ENCODE data around the gene NAT8L.

Gene NAT8L

DNA sequence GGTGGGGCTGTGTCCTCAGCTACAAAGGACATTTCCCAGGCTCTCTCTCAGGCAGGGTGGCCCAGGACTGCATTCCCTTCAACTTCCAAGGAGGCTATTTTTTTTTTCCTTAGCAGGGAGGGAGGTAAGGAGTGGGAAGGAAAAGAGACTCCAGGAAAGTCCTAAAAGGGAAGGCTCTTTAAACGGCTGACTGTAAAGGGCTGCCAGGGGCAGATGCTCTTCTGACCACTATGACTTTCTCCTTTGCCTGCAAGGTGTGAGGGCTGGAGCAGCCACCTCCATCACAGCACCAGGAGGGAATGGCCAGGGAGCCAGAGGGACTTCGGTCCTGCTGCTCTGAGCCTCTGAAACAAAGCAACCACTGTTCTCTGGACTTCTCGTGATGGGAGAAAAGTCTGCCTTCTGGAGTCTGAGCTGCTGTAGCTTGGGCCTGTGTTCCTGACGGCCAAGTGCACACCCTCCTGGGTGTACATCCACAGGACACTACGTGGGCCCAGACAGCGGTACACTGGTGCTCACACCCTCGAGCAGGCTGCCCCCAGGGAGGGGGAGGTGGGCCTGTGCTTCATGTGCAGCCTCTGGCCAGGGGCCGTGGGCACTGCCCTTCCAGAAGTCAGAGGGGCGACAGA is 17.9 kb downstream of the NAT8L start:
- DNase-seq, result no peak

GRCh38 chr4:2077537-2078460 is 18.7 kb downstream of the NAT8L start:
- no peak for DNase-seq

GRCh38 chr4:2078584-2078983 is 19.5 kb downstream of the NAT8L start:
- DNase-seq, result no peak

DNA sequence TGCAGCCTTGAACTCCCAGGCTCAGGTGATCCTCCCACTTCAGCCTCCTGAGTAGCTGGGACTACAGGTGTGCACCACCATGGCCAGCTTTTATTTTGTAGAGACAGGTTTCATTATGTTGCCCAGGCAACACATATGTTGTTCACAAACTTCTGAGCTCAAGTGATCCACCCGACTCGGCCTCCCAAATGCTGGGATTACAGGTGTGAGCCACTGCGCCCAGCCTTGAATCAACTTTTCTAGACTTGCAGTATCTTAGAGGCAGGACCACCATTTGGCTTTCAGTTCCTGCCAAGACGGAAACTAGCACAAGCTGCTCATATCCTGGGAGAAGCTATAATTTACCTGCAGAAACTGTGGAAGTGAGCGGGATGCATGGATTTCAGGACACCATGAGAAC is 19.9 kb downstream of the NAT8L start:
- DNase-seq, result no peak

DNA sequence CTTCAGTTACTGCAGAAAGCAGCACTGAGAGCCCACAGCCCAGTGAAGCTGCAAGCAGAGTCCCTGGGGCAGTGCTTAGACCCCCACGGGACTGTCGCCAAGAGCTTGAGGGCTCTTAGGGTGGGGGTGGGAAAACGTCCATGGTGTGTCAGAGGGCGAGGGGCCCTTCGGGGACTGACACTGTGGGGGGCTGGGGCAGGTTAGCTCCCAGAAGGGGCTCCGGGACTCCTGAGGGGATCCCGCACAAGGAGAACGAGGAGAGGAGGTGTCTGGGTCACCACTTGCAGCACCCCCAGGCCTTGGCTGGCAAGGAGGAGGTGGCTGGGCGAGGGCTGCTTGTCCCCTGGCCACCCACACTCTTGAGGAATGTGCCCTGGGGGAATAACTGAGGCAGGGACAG is 20.8 kb downstream of the NAT8L start:
- DNase-seq, result no peak

GRCh38 chr4:2080429-2081300 is 21.5 kb downstream of the NAT8L start:
- no peak for DNase-seq

DNA sequence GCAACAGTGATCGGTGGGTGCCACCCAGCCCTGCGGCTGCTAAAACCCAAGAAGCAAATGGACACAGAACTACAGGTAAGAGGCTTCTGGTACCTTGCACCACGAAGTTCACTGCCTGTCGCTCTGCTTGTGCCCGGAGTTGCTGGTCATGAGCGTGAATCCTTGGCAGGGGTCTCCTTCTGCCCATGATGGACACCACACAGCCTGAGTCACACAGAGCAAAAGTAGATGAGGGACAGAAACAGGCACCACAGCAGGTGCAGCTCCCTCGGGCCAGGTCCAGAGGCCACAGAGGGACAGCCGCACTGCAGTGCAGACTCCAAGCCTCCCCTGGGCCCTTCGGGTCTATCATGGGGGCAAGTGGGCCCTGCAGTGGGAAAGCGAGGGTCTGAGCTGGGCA is 22.4 kb downstream of the NAT8L start:
- DNase-seq, result no peak

GRCh38 chr4:2082118-2082517 is 23.0 kb downstream of the NAT8L start:
- no peak for DNase-seq

GRCh38 chr4:2082627-2083026 is 23.5 kb downstream of the NAT8L start:
- no peak for DNase-seq

- DNase-seq, result no peak
Observed at GRCh38 chr4:2083116-2083825, 24.1 kb downstream of the NAT8L start.

GRCh38 chr4:2083826-2084160 is 24.7 kb downstream of the NAT8L start:
- DNase-seq, result no peak

DNA sequence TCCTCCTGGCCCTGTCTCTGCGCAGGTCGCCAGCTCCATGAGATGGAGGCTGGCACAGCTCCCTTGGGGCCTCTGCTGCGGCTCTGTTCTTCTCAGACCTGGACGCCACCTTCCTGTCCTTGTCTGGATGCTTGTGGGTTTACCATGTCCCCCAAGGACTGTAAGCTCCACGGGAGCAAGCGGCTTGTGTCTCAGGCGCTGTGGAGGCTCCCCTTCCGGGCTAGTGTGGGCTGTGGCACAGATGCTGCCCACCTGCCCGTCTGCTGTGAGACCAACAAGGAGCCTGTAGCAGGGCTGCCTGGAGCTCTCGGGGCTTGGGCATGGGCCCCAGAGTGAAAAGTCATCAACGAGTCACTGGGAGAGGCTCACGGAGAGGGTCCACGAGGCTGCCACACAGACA is 25.2 kb downstream of the NAT8L start:
- no peak for DNase-seq

DNA sequence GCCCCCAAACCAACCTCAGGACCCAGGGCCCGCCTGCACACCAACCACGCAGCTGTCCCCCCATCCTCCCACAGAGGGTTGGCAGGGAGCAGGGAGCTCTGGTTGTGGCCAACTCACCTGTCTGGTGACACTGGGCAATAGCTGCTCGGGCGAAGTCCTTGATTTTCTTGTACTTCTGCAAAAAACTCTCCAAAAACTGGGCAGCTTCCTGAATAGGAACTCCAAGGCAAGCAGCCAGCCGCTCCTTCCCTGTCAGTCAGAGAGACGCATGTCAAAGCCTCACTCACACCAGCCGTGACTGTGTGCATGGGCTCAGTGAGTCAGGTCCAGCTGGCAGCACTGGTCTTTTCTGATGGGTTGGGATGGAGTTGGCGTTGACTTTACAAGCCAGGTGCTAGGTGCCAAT is 26.4 kb downstream of the NAT8L start:
- no peak for DNase-seq

DNA sequence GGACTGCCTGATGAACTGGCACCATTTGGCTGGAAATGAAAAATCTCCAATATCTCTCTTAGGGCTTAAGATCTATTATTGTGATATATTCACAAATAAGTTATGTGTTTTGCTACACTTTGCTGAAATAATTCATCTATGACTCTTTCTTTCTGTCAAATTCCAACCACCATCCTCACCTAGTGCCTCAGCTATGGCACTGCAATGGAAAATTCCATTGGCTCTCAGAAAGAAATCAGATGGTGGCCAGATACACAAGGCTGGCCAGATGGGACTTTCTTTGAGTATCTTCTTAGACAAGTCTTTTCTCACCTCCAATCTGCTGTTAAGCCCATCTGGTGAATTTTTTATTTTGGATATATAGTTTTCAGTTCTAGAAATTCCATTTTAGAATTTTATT is 28.0 kb downstream of the NAT8L start:
- no peak for DNase-seq

DNA sequence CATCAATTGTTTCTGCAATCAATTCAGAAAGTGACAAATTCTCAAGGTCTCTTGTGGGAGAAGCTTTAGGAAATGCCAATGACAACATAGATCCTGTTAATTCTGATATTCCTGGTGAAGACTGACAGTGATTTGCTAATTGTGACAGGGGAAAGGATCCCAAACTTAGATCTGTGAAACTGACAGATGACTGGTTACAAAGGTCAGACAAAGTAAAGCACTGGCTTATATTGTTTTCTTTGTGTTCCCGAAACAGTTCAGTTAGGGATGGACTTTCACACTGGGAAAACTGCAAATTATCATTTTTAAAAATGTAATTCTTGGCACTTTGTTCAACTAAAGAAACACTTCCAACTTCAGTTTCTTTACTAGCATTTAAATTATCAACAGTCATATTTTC is 30.1 kb downstream of the NAT8L start:
- no peak for DNase-seq

DNA sequence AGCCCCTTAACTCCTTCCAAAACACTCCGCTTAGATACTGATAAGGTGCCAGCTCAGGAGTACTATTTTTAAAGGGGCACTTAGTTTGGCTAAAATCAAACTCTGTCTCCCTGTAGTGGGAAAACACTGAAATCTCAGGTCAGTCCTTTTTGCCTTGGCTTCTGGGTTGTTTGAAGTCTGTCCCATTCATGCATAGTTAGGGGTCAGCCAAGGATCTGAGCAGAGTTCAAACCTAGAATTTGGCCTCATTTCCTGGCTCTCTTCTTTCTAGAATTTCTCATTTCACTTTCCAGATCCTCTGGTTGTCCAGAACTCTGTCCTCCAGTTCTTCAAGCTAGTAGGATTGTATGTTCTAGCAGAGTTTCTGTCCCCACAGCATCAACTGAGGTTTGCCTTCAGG is 31.5 kb downstream of the NAT8L start:
- no peak for DNase-seq

DNA sequence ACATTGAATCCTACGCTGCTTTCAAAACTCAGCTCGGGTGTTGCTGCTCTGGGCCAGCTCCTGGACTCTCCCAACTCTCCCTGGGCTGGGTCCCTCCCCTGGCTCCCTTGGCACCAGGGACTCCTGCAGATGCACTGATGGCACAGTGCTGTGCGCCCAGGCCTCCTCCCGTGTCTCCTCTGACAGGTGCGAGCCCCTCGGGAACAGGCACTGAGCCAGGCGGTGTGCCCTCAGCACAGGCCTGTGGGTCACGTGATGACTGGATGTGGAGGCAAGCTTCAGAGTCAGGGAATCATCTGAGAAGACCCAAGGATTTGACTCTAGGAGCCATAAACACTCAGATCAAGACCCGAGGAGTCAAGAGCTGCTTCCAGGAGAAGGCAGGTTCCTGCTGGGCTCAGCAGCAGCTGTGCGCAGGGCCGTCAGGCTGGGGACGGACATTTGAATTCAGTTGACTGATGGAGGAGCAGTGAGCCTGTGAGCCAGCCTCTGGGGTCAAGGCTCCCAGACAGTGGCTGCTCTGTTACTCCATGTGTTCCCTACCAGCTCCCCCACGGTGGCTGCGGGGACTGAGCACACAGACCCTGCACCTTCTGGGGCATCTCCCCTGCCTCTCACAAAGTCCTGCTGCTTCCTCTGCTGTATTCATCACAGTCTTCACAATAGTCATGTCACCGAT is 33.0 kb downstream of the NAT8L start:
- no peak for DNase-seq

DNA sequence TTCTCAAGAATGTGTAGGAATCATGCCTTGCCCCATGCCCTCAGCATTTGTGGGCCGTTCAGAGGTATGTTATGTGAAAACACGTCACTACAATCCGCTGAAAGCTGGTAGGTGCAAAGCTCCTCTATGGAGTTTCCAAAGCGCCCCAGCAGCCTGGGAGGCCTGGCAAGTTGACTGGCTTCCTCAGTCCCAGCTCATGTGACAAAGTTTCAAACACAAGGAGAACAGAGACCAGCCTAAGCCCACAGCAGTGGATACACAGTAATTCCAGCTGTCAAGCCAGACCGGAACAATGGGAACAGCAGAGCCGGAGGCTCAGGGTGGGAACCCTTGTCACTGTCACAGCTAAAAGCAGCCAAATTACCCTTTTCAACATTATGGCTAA is 33.5 kb downstream of the NAT8L start:
- no peak for DNase-seq

GRCh38 chr4:2093265-2093664 is 34.1 kb downstream of the NAT8L start:
- DNase-seq, result no peak

DNA sequence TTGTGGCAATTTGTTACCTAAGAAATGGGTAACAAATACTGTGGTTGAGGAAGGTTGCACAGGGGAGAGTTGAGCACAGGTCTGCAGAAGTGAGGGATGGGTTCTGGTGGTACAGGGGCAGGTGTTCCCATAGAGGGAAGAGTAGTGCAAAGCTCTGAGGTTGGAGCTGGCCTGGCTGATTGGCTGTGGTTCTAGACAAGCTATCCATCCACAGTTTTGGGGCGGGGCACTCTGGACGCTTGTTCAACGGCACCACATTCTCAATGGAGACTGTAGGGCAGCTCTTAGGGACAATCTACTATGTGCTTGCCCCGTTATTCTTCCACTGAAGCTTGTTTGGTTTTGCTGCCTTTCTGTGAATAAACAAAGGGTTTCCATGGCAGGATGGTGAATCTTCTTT is 35.4 kb downstream of the NAT8L start:
- DNase-seq, result no peak

DNA sequence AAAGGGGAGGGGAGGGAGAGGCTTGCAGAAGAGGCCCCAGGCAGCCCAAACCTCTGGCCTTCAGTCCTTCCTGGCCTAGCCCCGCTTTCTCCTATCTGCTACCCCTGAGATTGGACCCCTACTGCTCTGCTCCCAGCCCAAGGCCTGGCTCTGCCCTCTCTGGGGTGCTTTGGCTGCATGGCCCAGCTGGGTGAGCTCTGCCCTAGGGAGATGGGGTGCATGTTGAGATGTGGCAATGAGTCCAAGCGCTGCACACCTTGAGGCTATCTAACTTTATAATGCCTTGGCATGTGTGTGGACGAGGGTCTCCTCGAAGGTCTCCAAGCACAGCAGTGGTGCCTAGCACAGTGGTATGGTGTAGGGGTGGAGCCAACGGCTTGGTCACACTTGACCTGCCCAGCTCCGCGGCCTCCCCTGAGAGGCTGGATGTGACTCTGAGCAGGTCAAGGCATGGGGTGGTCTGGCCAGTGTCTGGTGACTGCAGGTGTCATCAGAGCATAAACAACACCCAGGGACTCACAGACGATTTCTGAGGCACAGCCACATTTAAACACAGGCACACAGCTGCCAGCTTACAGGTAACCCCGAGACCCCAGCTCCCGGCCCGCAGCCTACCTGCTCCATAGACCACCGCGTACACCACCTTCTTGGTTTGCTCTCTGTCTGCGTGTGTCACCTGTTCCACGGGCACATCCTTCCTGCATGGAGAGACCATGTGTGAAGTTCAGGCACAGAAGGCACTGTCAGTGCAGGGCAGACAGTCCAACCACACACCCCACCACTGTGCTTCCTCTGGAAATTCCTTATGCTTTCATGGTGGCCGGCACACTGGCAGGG is 36.3 kb downstream of the NAT8L start:
- DNase-seq, result no peak

All from T-helper 2 cell (primary cell).